SK-N-SH treated with all-trans-retinoic acid at 6 μM for 48 hours (cell line): Measurements from ENCODE around the gene PXDC1.
A peak's percentile ranks its signal among the peaks of the same experiment; 100 is the strongest.
"Not testable (repeated sequence)": the region's sequence is repeated elsewhere in the genome, so short reads cannot be mapped to it uniquely, and the experiment has no call there.

Source experiments
- ATAC-seq: fragments of 200-7000 bp; cut with Tn5 transposase; 3 replicates; pipeline ENCODE4 v1.9.1; 2020; ENCODE audit warnings: mild to moderate bottlenecking, moderate library complexity
- ARNTL ChIP-seq: fragments of 450-650 bp; formaldehyde crosslinking; IDR thresholded peaks from 2 replicates; pipeline ENCODE4 v1.5.0; 2020; ENCODE audit warnings: low read depth, mild to moderate bottlenecking, moderate library complexity, borderline replicate concordance
- BACH2 ChIP-seq: fragments of 250-450 bp; sonication (Bioruptor Pico); IDR thresholded peaks from 2 replicates; pipeline ENCODE4 v1.9.0; 2021; ENCODE audit warnings: mild to moderate bottlenecking, borderline replicate concordance
- CSDC2 ChIP-seq: fragments of 250-450 bp; sonication (Bioruptor Pico); IDR thresholded peaks from 2 replicates; pipeline ENCODE4 v1.5.0; 2020; ENCODE audit warnings: mild to moderate bottlenecking, moderate library complexity
- ESRRG ChIP-seq: fragments of 250-450 bp; sonication (Bioruptor Pico); IDR thresholded peaks from 2 replicates; pipeline ENCODE4 v1.6.1; 2021; ENCODE audit warnings: mild to moderate bottlenecking
- GLIS3 ChIP-seq: fragments of 250-450 bp; sonication (Bioruptor Pico); IDR thresholded peaks from 2 replicates; pipeline ENCODE4 v1.5.0; 2020; ENCODE audit warnings: mild to moderate bottlenecking, moderate library complexity
- ISL1 ChIP-seq: fragments of 250-450 bp; sonication (Bioruptor Pico); IDR thresholded peaks from 2 replicates; pipeline ENCODE4 v2.1.2; 2022; ENCODE audit warnings: mild to moderate bottlenecking, moderate library complexity
- OSR1 ChIP-seq: fragments of 250-450 bp; sonication (Bioruptor Pico); IDR thresholded peaks from 2 replicates; pipeline ENCODE4 v1.8.0; 2022; ENCODE audit warnings: moderate library complexity, mild to moderate bottlenecking, inconsistent platforms
- PPARA ChIP-seq: fragments of 250-450 bp; sonication (Bioruptor Pico); IDR thresholded peaks from 2 replicates; pipeline ENCODE4 v1.5.0; 2020; ENCODE audit warnings: mild to moderate bottlenecking, borderline replicate concordance
- RARB ChIP-seq: fragments of 250-450 bp; sonication (Bioruptor Pico); IDR thresholded peaks from 2 replicates; pipeline ENCODE4 v1.8.0; 2021; ENCODE audit warnings: mild to moderate bottlenecking, moderate library complexity
- SNAI2 ChIP-seq: fragments of 250-450 bp; sonication (Bioruptor Pico); IDR thresholded peaks from 2 replicates; pipeline ENCODE4 v1.5.0; 2020; ENCODE audit warnings: mild to moderate bottlenecking, moderate library complexity
- TCF4 ChIP-seq: fragments of 250-450 bp; sonication (Bioruptor Pico); IDR thresholded peaks from 2 replicates; pipeline ENCODE4 v1.8.0; 2021; ENCODE audit warnings: mild to moderate bottlenecking, moderate library complexity, borderline replicate concordance
- TOX ChIP-seq: fragments of 250-450 bp; sonication (Bioruptor Pico); IDR thresholded peaks from 2 replicates; pipeline ENCODE4 v1.8.0; 2021; ENCODE audit warnings: mild to moderate bottlenecking, moderate library complexity, borderline replicate concordance
- ZC3H10 ChIP-seq: fragments of 250-450 bp; sonication (Bioruptor Pico); IDR thresholded peaks from 2 replicates; pipeline ENCODE4 v1.5.1; 2021; ENCODE audit warnings: mild to moderate bottlenecking, moderate library complexity
- ZFP3 ChIP-seq: fragments of 250-450 bp; sonication (Bioruptor Pico); IDR thresholded peaks from 2 replicates; pipeline ENCODE4 v1.5.0; 2020; ENCODE audit warnings: mild to moderate bottlenecking, moderate library complexity
- ZFP30 ChIP-seq: fragments of 450-650 bp; formaldehyde crosslinking; IDR thresholded peaks from 2 replicates; pipeline ENCODE4 v1.5.0; 2022; ENCODE audit warnings: mild to moderate bottlenecking, moderate library complexity
- ZNF565 ChIP-seq: fragments of 450-650 bp; formaldehyde crosslinking; conservative IDR thresholded peaks from 2 replicates; pipeline ENCODE4 v1.5.0; 2020; ENCODE audit warnings: low read depth, mild to moderate bottlenecking, moderate library complexity
- ZNF70 ChIP-seq: fragments of 450-650 bp; formaldehyde crosslinking; IDR thresholded peaks from 2 replicates; pipeline ENCODE4 v1.5.0; 2020; ENCODE audit warnings: mild to moderate bottlenecking, moderate library complexity
- ZNF8 ChIP-seq: fragments of 450-650 bp; formaldehyde crosslinking; IDR thresholded peaks from 2 replicates; pipeline ENCODE4 v1.5.0; 2020; ENCODE audit warnings: mild to moderate bottlenecking, moderate library complexity
- TF ChIP-seq, protein P1 (sequence below): fragments of 250-450 bp; sonication (Bioruptor Pico); IDR thresholded peaks from 2 replicates; pipeline ENCODE4 v1.5.0; 2020; ENCODE audit warnings: mild to moderate bottlenecking, moderate library complexity
- TF ChIP-seq, protein P2 (sequence below): fragments of 250-450 bp; sonication (Bioruptor Pico); IDR thresholded peaks from 2 replicates; pipeline ENCODE4 v1.5.1; 2020; ENCODE audit warnings: low read depth, mild to moderate bottlenecking, moderate library complexity
- TF ChIP-seq, protein P3 (sequence below): fragments of 250-450 bp; sonication (Bioruptor Pico); IDR thresholded peaks from 2 replicates; pipeline ENCODE4 v1.8.0; 2020; ENCODE audit warnings: mild to moderate bottlenecking, moderate library complexity, borderline replicate concordance
- TF ChIP-seq, protein P4 (sequence below): fragments of 250-450 bp; sonication (Bioruptor Pico); IDR thresholded peaks from 2 replicates; pipeline ENCODE4 v1.5.1; 2021; ENCODE audit warnings: mild to moderate bottlenecking, moderate library complexity

The PXDC1 gene

DNA sequence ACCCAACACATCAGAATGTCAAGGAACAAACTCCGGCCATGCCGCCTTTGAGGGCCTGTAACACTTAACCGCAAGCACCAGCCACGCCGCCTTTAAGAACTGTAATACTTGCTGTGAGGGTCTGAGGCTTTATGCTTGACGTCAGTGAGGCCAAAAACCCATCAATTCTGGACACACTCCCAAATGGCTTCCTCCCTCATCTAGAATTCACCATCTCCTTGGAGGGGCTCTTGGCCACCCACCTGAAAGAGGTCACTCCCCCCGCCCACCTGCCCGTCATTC, 10.4 kb upstream of the PXDC1 start:
- no peak for ATAC-seq
- no peak for TF ChIP-seq ESRRG (CRISPR knock-in tag)
- TF ChIP-seq, protein P1, sequence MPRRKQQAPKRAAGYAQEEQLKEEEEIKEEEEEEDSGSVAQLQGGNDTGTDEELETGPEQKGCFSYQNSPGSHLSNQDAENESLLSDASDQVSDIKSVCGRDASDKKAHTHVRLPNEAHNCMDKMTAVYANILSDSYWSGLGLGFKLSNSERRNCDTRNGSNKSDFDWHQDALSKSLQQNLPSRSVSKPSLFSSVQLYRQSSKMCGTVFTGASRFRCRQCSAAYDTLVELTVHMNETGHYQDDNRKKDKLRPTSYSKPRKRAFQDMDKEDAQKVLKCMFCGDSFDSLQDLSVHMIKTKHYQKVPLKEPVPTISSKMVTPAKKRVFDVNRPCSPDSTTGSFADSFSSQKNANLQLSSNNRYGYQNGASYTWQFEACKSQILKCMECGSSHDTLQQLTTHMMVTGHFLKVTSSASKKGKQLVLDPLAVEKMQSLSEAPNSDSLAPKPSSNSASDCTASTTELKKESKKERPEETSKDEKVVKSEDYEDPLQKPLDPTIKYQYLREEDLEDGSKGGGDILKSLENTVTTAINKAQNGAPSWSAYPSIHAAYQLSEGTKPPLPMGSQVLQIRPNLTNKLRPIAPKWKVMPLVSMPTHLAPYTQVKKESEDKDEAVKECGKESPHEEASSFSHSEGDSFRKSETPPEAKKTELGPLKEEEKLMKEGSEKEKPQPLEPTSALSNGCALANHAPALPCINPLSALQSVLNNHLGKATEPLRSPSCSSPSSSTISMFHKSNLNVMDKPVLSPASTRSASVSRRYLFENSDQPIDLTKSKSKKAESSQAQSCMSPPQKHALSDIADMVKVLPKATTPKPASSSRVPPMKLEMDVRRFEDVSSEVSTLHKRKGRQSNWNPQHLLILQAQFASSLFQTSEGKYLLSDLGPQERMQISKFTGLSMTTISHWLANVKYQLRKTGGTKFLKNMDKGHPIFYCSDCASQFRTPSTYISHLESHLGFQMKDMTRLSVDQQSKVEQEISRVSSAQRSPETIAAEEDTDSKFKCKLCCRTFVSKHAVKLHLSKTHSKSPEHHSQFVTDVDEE (CRISPR knock-in tag): no peak
- no peak for TF ChIP-seq BACH2
- TF ChIP-seq OSR1 (CRISPR knock-in tag): no peak
- TF ChIP-seq ARNTL (CRISPR knock-in tag): no peak
- no peak for TF ChIP-seq ZFP3 (CRISPR knock-in tag)
- TF ChIP-seq, protein P2, sequence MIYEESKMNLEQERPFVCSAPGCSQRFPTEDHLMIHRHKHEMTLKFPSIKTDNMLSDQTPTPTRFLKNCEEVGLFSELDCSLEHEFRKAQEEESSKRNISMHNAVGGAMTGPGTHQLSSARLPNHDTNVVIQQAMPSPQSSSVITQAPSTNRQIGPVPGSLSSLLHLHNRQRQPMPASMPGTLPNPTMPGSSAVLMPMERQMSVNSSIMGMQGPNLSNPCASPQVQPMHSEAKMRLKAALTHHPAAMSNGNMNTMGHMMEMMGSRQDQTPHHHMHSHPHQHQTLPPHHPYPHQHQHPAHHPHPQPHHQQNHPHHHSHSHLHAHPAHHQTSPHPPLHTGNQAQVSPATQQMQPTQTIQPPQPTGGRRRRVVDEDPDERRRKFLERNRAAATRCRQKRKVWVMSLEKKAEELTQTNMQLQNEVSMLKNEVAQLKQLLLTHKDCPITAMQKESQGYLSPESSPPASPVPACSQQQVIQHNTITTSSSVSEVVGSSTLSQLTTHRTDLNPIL (CRISPR knock-in tag): no peak
- TF ChIP-seq SNAI2 (CRISPR knock-in tag): no peak
- no peak for TF ChIP-seq PPARA (CRISPR knock-in tag)
- TF ChIP-seq, protein P3, sequence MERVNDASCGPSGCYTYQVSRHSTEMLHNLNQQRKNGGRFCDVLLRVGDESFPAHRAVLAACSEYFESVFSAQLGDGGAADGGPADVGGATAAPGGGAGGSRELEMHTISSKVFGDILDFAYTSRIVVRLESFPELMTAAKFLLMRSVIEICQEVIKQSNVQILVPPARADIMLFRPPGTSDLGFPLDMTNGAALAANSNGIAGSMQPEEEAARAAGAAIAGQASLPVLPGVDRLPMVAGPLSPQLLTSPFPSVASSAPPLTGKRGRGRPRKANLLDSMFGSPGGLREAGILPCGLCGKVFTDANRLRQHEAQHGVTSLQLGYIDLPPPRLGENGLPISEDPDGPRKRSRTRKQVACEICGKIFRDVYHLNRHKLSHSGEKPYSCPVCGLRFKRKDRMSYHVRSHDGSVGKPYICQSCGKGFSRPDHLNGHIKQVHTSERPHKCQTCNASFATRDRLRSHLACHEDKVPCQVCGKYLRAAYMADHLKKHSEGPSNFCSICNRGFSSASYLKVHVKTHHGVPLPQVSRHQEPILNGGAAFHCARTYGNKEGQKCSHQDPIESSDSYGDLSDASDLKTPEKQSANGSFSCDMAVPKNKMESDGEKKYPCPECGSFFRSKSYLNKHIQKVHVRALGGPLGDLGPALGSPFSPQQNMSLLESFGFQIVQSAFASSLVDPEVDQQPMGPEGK: no peak

DNA sequence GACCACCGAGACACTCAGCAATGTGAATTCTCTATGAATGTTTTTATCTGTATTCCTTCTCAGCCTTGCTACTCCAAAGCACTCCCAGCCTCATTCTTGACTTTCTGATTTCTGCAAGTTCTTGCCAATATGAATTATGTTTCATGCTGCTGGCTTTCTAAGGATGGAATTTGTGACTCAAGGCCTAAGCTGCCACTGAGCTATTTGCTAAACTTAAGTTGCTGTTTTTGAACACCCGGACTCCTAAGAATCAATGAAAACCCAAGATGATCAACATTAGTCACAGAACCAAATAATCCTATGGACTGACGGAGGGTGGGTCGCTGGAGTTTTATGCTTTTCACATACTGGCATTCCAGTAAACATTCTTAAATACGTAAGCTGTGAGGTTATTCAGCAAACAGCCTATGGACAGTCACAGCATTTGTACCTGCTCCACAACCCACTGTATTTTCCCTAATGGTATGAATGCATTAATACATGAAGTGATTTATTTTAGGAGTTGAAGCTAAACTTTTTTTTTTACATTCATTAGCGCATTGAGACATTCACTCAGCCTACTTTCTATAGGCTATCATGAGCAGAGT, 8.2 kb upstream of the PXDC1 start:
- TF ChIP-seq, protein P4, sequence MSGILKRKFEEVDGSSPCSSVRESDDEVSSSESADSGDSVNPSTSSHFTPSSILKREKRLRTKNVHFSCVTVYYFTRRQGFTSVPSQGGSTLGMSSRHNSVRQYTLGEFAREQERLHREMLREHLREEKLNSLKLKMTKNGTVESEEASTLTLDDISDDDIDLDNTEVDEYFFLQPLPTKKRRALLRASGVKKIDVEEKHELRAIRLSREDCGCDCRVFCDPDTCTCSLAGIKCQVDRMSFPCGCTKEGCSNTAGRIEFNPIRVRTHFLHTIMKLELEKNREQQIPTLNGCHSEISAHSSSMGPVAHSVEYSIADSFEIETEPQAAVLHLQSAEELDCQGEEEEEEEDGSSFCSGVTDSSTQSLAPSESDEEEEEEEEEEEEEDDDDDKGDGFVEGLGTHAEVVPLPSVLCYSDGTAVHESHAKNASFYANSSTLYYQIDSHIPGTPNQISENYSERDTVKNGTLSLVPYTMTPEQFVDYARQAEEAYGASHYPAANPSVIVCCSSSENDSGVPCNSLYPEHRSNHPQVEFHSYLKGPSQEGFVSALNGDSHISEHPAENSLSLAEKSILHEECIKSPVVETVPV (CRISPR knock-in tag): no peak
- TF ChIP-seq GLIS3 (CRISPR knock-in tag): no peak
- TF ChIP-seq ZFP3 (CRISPR knock-in tag): no peak
- peak; percentile 28; the same call in 1 of the 2 replicates for TF ChIP-seq ISL1 (CRISPR knock-in tag)
- no peak for TF ChIP-seq SNAI2 (CRISPR knock-in tag)
- TF ChIP-seq CSDC2 (CRISPR knock-in tag): no peak
- ATAC-seq: peak; percentile 86

DNA sequence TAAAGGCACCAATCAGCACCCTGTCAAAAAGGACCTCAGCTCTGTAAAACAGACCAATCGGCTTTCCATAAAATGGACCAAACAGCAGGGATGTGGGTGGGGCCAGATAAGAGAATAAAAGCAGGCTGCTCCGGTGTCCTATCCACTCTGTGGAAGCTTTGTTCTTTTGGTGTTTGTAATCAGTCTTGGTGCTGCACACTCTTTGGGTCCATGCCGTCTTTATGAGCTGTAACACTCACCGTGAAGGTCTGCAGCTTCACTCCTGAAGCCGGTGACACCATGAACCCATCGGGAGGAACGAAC, 7.3 kb upstream of the PXDC1 start:
- no peak for ATAC-seq
- TF ChIP-seq, protein P3: no peak
- no peak for TF ChIP-seq TOX
- no peak for TF ChIP-seq ISL1 (CRISPR knock-in tag)
- TF ChIP-seq ZFP30 (CRISPR knock-in tag): no peak
- no peak for TF ChIP-seq ZNF70 (CRISPR knock-in tag)
- TF ChIP-seq ARNTL (CRISPR knock-in tag): no peak
- TF ChIP-seq ZNF8 (CRISPR knock-in tag): no peak
- TF ChIP-seq, protein P2 (CRISPR knock-in tag): no peak
- no peak for TF ChIP-seq ZC3H10 (CRISPR knock-in tag)
- no peak for TF ChIP-seq RARB (CRISPR knock-in tag)
- TF ChIP-seq TCF4 (CRISPR knock-in tag): no peak
- no peak for TF ChIP-seq ZFP3 (CRISPR knock-in tag)
- no peak for TF ChIP-seq BACH2
- no peak for TF ChIP-seq OSR1 (CRISPR knock-in tag)
- TF ChIP-seq ZNF565 (CRISPR knock-in tag): no peak
- no peak for TF ChIP-seq SNAI2 (CRISPR knock-in tag)
- TF ChIP-seq GLIS3 (CRISPR knock-in tag): no peak
- TF ChIP-seq PPARA (CRISPR knock-in tag): no peak
- no peak for TF ChIP-seq CSDC2 (CRISPR knock-in tag)
- TF ChIP-seq, protein P4 (CRISPR knock-in tag): no peak

DNA sequence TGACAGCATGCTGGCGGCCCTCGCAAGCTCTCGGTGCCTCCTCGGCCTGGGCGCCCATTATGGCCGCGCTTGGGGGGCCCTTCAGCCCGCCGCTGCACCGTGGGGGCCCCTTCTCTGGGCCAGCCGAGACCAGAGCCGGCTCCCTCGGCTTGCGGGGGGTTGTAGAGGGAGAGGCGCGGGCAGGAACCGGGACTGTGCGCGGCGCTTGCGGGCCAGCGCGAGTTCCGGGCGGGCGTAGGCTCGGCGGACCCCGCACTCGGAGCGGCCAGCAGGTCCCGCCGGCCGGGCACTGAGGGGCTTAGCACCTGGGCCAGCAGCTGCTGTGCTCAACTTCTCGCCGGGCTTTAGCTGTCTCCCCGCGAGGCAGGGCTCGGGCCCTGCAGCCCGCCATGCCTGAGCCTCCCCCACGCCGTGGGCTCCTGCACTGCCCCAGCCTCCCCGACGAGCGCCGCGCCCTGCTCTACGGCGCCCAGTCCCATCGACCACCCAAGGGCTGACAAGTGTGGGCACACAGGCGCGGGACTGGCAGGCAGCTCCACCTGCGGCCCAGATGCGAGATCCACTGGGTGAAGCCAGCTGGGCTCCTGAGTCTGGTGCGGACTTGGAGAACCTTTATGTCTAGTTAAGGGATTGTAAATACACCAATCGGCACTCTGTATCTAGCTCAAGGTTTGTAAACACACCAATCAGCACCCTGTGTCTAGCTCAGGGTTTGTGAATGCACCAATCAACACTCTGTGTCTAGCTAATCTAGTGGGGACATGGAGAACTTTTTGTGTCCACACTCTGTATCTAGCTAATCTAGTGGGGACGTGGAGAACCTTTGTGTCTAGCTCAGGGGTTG, 6.7 kb upstream of the PXDC1 start:
- not testable (repeated sequence) for ATAC-seq
